SK-N-SH (cell line): ENCODE results near the gene GOT1. TPM values are rescaled to one million over a fixed set of nuclear protein-coding genes. Genes with fewer than 3 reads are reported as not detected.

ENCODE experiments used
- CTCF ChIA-PET: fragments of 300-600, 350-600 bp; formaldehyde crosslinking; extraction: SDS; loops from one replicate; lab custom pipeline; 2021; lab: Yijun Ruan, JAX
- POLR2A ChIA-PET: fragments of 350-600 bp; sonication (Branson Sonifier 250); formaldehyde crosslinking; extraction: SDS; loops from one replicate; lab custom pipeline; 2020; ENCODE audit warnings: antibody characterized with exemption, inconsistent platforms; lab: Yijun Ruan, JAX
- DNase-seq: peaks from one replicate; pipeline ENCODE4 v3.0.0; 2012
- H2AFZ ChIP-seq: fragments of 200-600 bp; sonication (generic); 2 replicates; pipeline ENCODE4 v1.8.1; 2016; ENCODE audit warnings: antibody characterized with exemption, mild to moderate bottlenecking, low read depth
- H3F3A ChIP-seq: fragments of 200-600 bp; sonication (generic); replicated peaks from 2 replicates; pipeline ENCODE3; 2016; ENCODE audit warnings: antibody characterized with exemption, mild to moderate bottlenecking; ENCODE audit not compliant: insufficient read depth
- H3K27ac ChIP-seq, 2 experiments: fragments of 200-500 bp in 1 of 2; fragments of 200-600 bp in 1 of 2; sonication (Bioruptor generic) in 1 of 2; sonication (generic), shearing (Covaris generic) in 1 of 2; 2 replicates each; pipeline versions ENCODE4 v1.5.1 to v1.6.1; 2014 to 2016; ENCODE audit warnings: low read depth in 2 of 2, inconsistent platforms in 1 of 2, low read length in 1 of 2, mild to moderate bottlenecking in 1 of 2, mixed read lengths in 1 of 2
- H3K27me3 ChIP-seq: fragments of 200-600 bp; sonication (generic), shearing (Covaris generic); 2 replicates; pipeline ENCODE4 v1.6.1; 2016; ENCODE audit warnings: mixed run types; ENCODE audit not compliant: insufficient read depth
- H3K36me3 ChIP-seq, 2 experiments: fragments of 200-500 bp in 1 of 2; fragments of 200-600 bp in 1 of 2; sonication (Bioruptor generic) in 1 of 2; sonication (generic) in 1 of 2; replicated peaks in 1 of 2; 2 replicates each; pipeline versions ENCODE3 to v1.5.1; 2014 to 2016; ENCODE audit warnings: low read length in 1 of 2, mild to moderate bottlenecking in 1 of 2; ENCODE audit not compliant: insufficient read depth in 2 of 2, control insufficient read depth in 1 of 2
- H3K4me1 ChIP-seq, 2 experiments: fragments of 200-500 bp in 1 of 2; fragments of 200-600 bp in 1 of 2; sonication (Bioruptor generic) in 1 of 2; sonication (generic), shearing (Covaris generic) in 1 of 2; 2 replicates each; pipeline versions ENCODE4 v1.5.1 to v1.6.1; 2014 to 2016; ENCODE audit warnings: low read depth in 1 of 2, low read length in 1 of 2, mixed run types in 1 of 2; ENCODE audit not compliant: insufficient read depth in 2 of 2, control insufficient read depth in 1 of 2
- H3K4me2 ChIP-seq: fragments of 200-600 bp; sonication (generic), shearing (Covaris generic); 2 replicates; pipeline ENCODE4 v1.6.1; 2017; ENCODE audit warnings: mixed run types
- H3K4me3 ChIP-seq, 2 experiments: fragments of 200-500 bp in 1 of 2; fragments of 200-600 bp in 1 of 2; sonication (Bioruptor generic) in 1 of 2; sonication (generic), shearing (Covaris generic) in 1 of 2; 2 replicates each; pipeline versions ENCODE4 v1.5.1 to v1.8.1; 2014 to 2016; ENCODE audit warnings: low read depth in 2 of 2, inconsistent platforms in 1 of 2, low read length in 1 of 2, mild to moderate bottlenecking in 1 of 2, mixed read lengths in 1 of 2, moderate library complexity in 1 of 2
- H3K79me2 ChIP-seq: fragments of 200-600 bp; sonication (generic); 2 replicates; pipeline ENCODE4 v1.8.1; 2017; ENCODE audit warnings: mild to moderate bottlenecking; ENCODE audit not compliant: insufficient read depth
- H3K9ac ChIP-seq: fragments of 200-600 bp; sonication (generic); 2 replicates; pipeline ENCODE4 v1.6.1; 2017; ENCODE audit warnings: mixed run types
- H3K9me2 ChIP-seq: fragments of 200-600 bp; sonication (generic); 2 replicates; pipeline ENCODE4 v1.6.1; 2017; ENCODE audit warnings: mixed run types
- H3K9me3 ChIP-seq: fragments of 200-600 bp; sonication (generic); 2 replicates; pipeline ENCODE4 v1.6.1; 2017; ENCODE audit warnings: mixed run types, mild to moderate bottlenecking, moderate library complexity
- H4K20me1 ChIP-seq: fragments of 200-600 bp; sonication (generic); 2 replicates; pipeline ENCODE4 v1.6.1; 2017; ENCODE audit warnings: mild to moderate bottlenecking, mixed run types; ENCODE audit not compliant: insufficient read depth
- ELF1 ChIP-seq: IDR thresholded peaks from 2 replicates; pipeline ENCODE4 v1.4.0; 2012
- EP300 ChIP-seq, 2 experiments: IDR thresholded peaks; 2 replicates each; pipeline versions ENCODE4 v1.4.0 to v1.6.1; 2012; ENCODE audit warnings: borderline replicate concordance in 1 of 2, low read depth in 1 of 2, low read length in 1 of 2
- GABPA ChIP-seq: IDR thresholded peaks from 2 replicates; pipeline ENCODE4 v1.4.0; 2012; ENCODE audit warnings: low read depth, mild to moderate bottlenecking
- JUND ChIP-seq: IDR thresholded peaks from 2 replicates; pipeline ENCODE4 v1.4.0; 2012
- MEF2A ChIP-seq: IDR thresholded peaks from 2 replicates; pipeline ENCODE4 v1.4.0; 2012; ENCODE audit warnings: low read depth, borderline replicate concordance
- MXI1 ChIP-seq: IDR thresholded peaks from 2 replicates; pipeline ENCODE4 v1.6.1; 2012; ENCODE audit warnings: mild to moderate bottlenecking, low read depth, low read length, improper control_type of control experiment
- NFIC ChIP-seq: IDR thresholded peaks from 2 replicates; pipeline ENCODE4 v1.4.0; 2012; ENCODE audit warnings: borderline replicate concordance
- PBX3 ChIP-seq: IDR thresholded peaks from 2 replicates; pipeline ENCODE4; 2012
- POLR2AphosphoS5 ChIP-seq: IDR thresholded peaks from 2 replicates; pipeline ENCODE4 v1.6.1; 2012; ENCODE audit warnings: low read depth, low read length
- RXRA ChIP-seq: IDR thresholded peaks from 2 replicates; pipeline ENCODE4 v1.4.0; 2012; ENCODE audit warnings: low read depth, mild to moderate bottlenecking, borderline replicate concordance
- SIN3A ChIP-seq: IDR thresholded peaks from 2 replicates; pipeline ENCODE4 v1.6.1; 2012; ENCODE audit warnings: low read depth, mild to moderate bottlenecking, low read length, moderate library complexity, borderline replicate concordance
- SMC3 ChIP-seq: IDR thresholded peaks from 2 replicates; pipeline ENCODE4 v1.6.1; 2012; ENCODE audit warnings: low read depth, low read length, improper control_type of control experiment
- TAF1 ChIP-seq: IDR thresholded peaks from 2 replicates; pipeline ENCODE4 v1.6.1; 2012; ENCODE audit warnings: low read depth, mild to moderate bottlenecking, low read length, moderate library complexity, borderline replicate concordance
- USF2 ChIP-seq: fragments of 150-350 bp; IDR thresholded peaks from 2 replicates; pipeline ENCODE4 v1.6.1; 2017; ENCODE audit warnings: antibody characterized with exemption, low read length, low read depth, borderline replicate concordance
- WGBS: methylation state at CpG from one replicate; pipeline ENCODE4 v1.1.6; 2017; ENCODE audit warnings: low lambda C conversion rate; 5-methylcytosine and 5-hydroxymethylcytosine counted together
- polyA plus RNA-seq, 3 experiments: library from polyadenylated mRNA; depleted of rRNA; stranded (reverse); fragments of >200 nt; gene quantifications; 2 replicates each; pipeline ENCODE4 v1.2.3, GENCODE V29; 2012
- TF ChIP-seq, protein P1 (sequence below): IDR thresholded peaks from 2 replicates; pipeline ENCODE4 v1.4.0; 2012; ENCODE audit warnings: low read depth

Gene GOT1
- polyA plus RNA-seq, 1 of the 3 experiments (the other 2 are of a cell fraction), result 9.8 TPM

- TF ChIP-seq USF2 (no peak), EP300 (IDR thresholded peaks at IDR 0.05; ENCODE audit: borderline replicate concordance in 1 of 2, low read depth in 1 of 2, low read length in 1 of 2) (no peak)
These were observed 20.4 kb upstream of the GOT1 start (continued) for GRCh38 chr10:99450624-99451498.

GRCh38 chr10:99450156-99450555 lies 19.7 kb upstream of the GOT1 start:
- CTCF ChIA-PET, result interaction anchor here (1.6 to 5.9 kb wide), 2 partner anchors 14 to 110 kb away, joined by 4 to 40 read pairs; no protein-coding TSS in a partner anchor
- Histone ChIP-seq H3K27ac (no peak overlapping the region), H3K4me1 (no peaks in the 10 kb centered on the region; a peak in 1 of 4 replicates), H3K4me2 (no peak overlapping the region), H2AFZ (no peak overlapping the region), H3K9me2 (no peaks in the 10 kb centered on the region), H3K9me3 (no peaks in the 10 kb centered on the region), H3K9ac (no peak overlapping the region)
- TF ChIP-seq EP300 (IDR thresholded peaks at IDR 0.05; ENCODE audit: borderline replicate concordance in 1 of 2, low read depth in 1 of 2, low read length in 1 of 2) (no peak), MEF2A (no peak), RXRA (no peak), GABPA (no peak), POLR2AphosphoS5 (no peak), MXI1 (no peak), ELF1 (no peak), JUND (no peak), NFIC (no peak), PBX3 (no peak), TAF1 (no peak)
- TF ChIP-seq, all 33 proteins: peak for 0
- no peaks in the 10 kb centered on the region for H4K20me1 ChIP-seq
- no peaks in the 10 kb centered on the region for H3K79me2 ChIP-seq
- H3F3A ChIP-seq, result no peaks in the 10 kb centered on the region
- WGBS, result 55% methylated on average over 5 of the region's 5 CpGs
- POLR2A ChIA-PET, result no interaction called here
- no peak overlapping the region for H3K4me3 ChIP-seq
- H3K36me3 ChIP-seq, result no peaks in the 10 kb centered on the region
- peaks cover 48% of the 10 kb centered on the region for H3K27me3 ChIP-seq
- no peak for DNase-seq

DNA sequence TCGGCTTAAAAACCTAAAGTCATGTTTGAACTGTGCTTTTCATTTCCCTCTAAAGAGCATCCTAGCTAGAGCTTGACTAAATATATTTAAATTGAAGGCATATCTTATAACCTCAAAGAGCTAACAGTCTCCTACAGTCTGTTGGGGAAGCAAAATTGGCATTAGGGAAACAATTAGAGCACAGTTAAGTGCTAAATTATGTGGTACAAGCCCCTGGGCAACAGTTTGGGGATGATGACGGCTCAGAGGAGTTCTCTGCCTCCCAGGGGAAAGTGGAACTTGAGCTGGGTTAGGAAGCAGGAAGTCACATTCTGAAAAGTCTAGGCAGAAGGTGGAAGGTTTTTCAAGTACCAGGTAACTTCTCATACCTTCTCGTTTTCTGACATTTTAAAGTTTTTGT lies 18.6 kb upstream of the GOT1 start:
- no peaks in the 10 kb centered on the region for H3K36me3 ChIP-seq
- POLR2A ChIA-PET, result no interaction called here
- H3K79me2 ChIP-seq, result no peaks in the 10 kb centered on the region
- H3K4me3 ChIP-seq, result no peak overlapping the region
- no peaks in the 10 kb centered on the region for H4K20me1 ChIP-seq
- 11% methylated on average over 3 of the region's 3 CpGs for WGBS
- TF ChIP-seq ELF1 (no peak), MXI1 (no peak), JUND (no peak), SIN3A (no peak), POLR2AphosphoS5 (no peak), SMC3 (no peak), NFIC (no peak)
- TF ChIP-seq, protein P1, sequence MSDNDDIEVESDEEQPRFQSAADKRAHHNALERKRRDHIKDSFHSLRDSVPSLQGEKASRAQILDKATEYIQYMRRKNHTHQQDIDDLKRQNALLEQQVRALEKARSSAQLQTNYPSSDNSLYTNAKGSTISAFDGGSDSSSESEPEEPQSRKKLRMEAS, result no peak
- H3K4me1 ChIP-seq, result no peaks in the 10 kb centered on the region; a peak in 1 of 4 replicates
- H2AFZ ChIP-seq, result no peak overlapping the region
- no peak overlapping the region for H3K4me2 ChIP-seq
- CTCF ChIA-PET, result interaction anchor here (0.7 to 5.9 kb wide), 3 partner anchors 13 to 111 kb away, joined by 3 to 40 read pairs (median 4); partner anchors contain the start of gene GOT1
- no peak overlapping the region for H3K9ac ChIP-seq
- peaks cover 43% of the 10 kb centered on the region for H3K27me3 ChIP-seq
- H3F3A ChIP-seq, result no peaks in the 10 kb centered on the region
- no peaks in the 10 kb centered on the region for H3K9me2 ChIP-seq
- DNase-seq, result no peak
- H3K27ac ChIP-seq, result no peak overlapping the region
- H3K9me3 ChIP-seq, result no peaks in the 10 kb centered on the region
